BJ (cell line): Measurements from ENCODE around the gene ACSF3. TPM values are rescaled to one million over a fixed set of nuclear protein-coding genes. Genes with fewer than 3 reads are reported as not detected.

Experiments used
- CTCF ChIA-PET: fragments of 350-600 bp; formaldehyde crosslinking; extraction: SDS; loops from one replicate; lab custom pipeline; 2021; ENCODE audit warnings: antibody characterized with exemption, inconsistent platforms; lab: Yijun Ruan, JAX
- POLR2A ChIA-PET: fragments of 300-600 bp; sonication (Branson Sonifier 250); formaldehyde crosslinking; extraction: SDS; loops from one replicate; lab custom pipeline; 2021; ENCODE audit warnings: antibody characterized with exemption; lab: Charles Lee
- DNase-seq: peaks from one replicate; pipeline ENCODE4 v3.0.0-alpha.2; 2011; ENCODE audit warnings: low read depth
- H3K27me3 ChIP-seq: 2 replicates; pipeline ENCODE4 v1.6.0; 2011; ENCODE audit warnings: low read length; ENCODE audit not compliant: control insufficient read depth, insufficient read depth
- H3K36me3 ChIP-seq: 2 replicates; pipeline ENCODE4 v1.5.1; 2011; ENCODE audit warnings: low read length; ENCODE audit not compliant: control insufficient read depth, insufficient read depth
- H3K4me3 ChIP-seq: 2 replicates; pipeline ENCODE4 v1.5.1; 2011; ENCODE audit warnings: low read depth, mild to moderate bottlenecking, control low read depth, low read length
- polyA plus RNA-seq: library from polyadenylated mRNA; depleted of rRNA; stranded (reverse); fragments of >200 nt; gene quantifications from 2 replicates; pipeline ENCODE4 v1.2.3, GENCODE V29; 2011
- TF ChIP-seq, protein P1 (sequence below): IDR thresholded peaks from 2 replicates; pipeline ENCODE4 v1.5.1; 2011; ENCODE audit warnings: low read depth, mild to moderate bottlenecking, control low read depth, inconsistent platforms, low read length, moderate library complexity; ENCODE audit not compliant: insufficient read depth

ACSF3 gene
- polyA plus RNA-seq, 1 experiment, result 12.5 TPM

DNA sequence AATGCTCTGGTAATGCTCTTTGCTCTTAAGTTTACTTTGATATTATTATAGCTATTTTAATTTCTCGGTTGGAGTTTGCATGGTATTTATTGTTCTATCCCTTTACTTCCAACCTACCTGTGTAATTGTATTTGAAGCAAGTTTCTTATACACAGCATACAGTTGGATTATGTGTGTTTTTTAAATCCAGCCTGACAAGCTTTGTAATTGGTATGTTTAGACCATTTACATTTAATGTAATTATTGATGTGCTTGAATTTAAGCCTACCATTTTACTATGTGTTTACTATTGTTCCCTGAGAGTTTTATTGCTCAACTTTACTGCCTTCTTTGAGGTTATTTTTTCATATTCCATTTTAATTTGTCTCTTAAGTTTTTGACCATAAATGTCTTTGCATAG, 35.7 kb downstream of the ACSF3 start:
- Histone ChIP-seq H3K4me3 (no peak overlapping the region), H3K27me3 (no peaks in the 10 kb centered on the region), H3K36me3 (peaks cover 5% of the 10 kb centered on the region)
- no peak for DNase-seq
- TF ChIP-seq, protein P1, sequence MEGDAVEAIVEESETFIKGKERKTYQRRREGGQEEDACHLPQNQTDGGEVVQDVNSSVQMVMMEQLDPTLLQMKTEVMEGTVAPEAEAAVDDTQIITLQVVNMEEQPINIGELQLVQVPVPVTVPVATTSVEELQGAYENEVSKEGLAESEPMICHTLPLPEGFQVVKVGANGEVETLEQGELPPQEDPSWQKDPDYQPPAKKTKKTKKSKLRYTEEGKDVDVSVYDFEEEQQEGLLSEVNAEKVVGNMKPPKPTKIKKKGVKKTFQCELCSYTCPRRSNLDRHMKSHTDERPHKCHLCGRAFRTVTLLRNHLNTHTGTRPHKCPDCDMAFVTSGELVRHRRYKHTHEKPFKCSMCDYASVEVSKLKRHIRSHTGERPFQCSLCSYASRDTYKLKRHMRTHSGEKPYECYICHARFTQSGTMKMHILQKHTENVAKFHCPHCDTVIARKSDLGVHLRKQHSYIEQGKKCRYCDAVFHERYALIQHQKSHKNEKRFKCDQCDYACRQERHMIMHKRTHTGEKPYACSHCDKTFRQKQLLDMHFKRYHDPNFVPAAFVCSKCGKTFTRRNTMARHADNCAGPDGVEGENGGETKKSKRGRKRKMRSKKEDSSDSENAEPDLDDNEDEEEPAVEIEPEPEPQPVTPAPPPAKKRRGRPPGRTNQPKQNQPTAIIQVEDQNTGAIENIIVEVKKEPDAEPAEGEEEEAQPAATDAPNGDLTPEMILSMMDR, result no peak
- CTCF ChIA-PET, result no interaction called here
- POLR2A ChIA-PET, result no interaction called here

DNA sequence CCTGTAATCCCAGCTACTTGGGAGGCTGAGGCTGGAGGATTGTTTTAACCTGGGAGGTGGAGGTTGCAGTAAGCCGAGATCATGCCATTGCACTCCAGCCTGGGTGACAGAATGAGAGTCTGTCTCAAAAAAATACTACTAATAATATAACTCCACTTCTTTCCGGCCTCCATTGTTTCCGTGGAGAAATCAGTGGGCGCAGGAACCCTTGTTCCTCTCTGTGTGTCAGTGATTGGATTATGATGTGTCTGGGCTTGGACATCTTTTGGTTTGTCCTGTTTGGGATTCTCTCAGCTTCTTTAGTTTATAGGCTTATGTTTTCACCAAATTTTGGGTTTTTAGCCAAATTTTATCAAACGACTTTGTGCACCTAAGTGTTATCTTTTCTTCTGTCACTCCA, 36.8 kb downstream of the ACSF3 start:
- H3K27me3 ChIP-seq, result no peaks in the 10 kb centered on the region
- H3K4me3 ChIP-seq, result no peak overlapping the region
- DNase-seq, result no peak
- CTCF ChIA-PET, result no interaction called here
- TF ChIP-seq, protein P1, result no peak
- POLR2A ChIA-PET, result no interaction called here
- H3K36me3 ChIP-seq, result peaks cover 5% of the 10 kb centered on the region

DNA sequence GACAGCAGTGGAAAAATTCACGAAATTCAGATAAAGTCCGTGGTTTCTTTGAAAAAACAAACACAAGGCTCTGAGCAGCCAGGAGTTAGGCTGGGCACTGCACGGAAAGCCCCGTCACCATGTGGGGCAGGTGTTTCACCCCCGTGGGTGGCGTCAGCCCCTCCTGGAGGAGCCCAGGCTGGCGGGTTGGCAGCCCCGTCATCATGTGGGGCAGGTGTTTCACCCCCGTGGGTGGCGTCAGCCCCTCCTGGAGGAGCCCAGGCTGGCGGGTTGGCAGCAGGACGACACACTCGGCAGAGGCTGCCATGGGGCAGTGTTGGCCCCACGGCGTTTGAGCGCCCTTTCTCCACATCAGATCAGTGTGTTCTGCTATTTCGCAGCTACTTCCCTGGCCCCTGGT, 38.1 kb downstream of the ACSF3 start:
- TF ChIP-seq, protein P1, result no peak
- Histone ChIP-seq H3K36me3 (peaks cover 5% of the 10 kb centered on the region), H3K4me3 (no peak overlapping the region), H3K27me3 (no peaks in the 10 kb centered on the region)
- no peak for DNase-seq
- ChIA-PET CTCF (no interaction called here), POLR2A (no interaction called here)

DNA sequence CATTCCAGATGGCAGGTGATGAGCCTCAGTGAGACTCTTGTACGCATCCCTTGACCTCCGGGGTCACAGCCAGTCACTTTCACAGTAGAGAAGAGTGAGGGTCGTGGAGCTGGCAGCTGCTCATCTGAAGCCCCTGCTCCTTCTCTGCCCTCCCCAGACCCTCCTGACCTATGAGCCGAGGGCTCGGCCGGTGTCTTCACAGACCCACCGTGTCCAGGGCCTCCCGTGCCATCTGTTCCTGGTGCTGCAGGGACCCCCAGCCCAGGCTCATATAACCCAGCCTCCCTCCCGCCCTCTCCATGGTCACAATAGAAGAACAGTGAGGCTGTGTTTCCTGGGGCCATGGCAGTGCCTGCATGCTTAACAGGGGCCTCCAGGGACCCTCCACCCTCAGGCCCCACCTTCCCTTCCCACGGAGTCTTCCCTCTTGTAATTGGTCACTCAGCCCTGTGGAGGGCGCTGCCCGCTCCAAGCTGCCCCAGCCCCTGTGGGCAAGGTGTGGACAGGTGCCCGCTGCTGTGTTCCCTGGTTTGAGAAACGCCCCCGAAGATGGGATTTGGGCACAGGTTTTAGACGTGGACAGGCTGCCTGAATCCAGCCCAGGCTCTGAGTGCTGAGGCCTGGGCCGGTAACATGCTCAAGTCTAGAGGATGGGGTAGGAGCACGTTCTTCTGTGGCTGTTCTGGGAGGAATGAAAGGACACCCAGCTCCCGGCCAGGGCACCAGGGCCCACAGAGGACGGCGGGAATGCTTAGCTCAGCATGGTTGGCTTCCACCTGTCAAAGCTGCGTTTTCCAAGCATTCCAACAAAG, 38.7 kb downstream of the ACSF3 start:
- TF ChIP-seq, protein P1, result 0 out of 2 replicates have a peak, but pooled peaks have one; percentile 3
- Histone ChIP-seq H3K27me3 (no peaks in the 10 kb centered on the region), H3K36me3 (peaks cover 5% of the 10 kb centered on the region), H3K4me3 (no peak overlapping the region)
- ChIA-PET POLR2A (no interaction called here), CTCF (no interaction called here)
- no peak for DNase-seq

DNA sequence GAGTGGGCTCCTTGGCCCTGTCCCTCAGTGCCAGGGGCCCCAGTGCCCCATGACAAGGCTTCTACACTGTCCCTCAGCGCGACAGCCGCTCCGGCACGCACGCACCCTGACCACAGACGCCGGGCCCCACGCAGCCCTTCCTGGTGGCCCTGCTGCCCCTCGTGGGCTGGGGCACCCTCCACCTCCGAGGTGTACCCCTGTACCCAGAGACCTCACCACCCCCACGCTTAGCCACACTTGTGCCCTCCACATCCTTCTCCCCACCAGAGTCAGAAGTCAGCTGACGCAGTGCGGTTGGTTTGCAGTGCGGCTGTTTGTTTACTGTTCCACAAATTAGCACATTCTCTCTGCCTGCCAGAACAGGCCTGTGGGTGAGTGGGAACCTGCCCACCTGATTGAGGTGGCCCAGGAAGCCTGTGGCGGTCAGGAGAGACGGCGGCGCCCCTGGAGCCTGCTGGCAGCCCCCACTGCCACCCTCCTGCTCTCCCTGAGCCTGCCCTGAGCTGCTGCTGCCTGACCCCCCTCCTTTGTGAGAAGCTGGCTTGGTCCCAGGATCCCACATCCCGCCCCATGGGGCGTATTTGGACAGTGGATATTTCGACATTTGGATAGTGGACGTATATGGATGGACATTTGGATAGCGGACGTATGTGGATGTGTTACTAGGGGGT, 39.9 kb downstream of the ACSF3 start:
- no peak for DNase-seq
- ChIA-PET CTCF (interaction anchor here (1.3 kb wide), 1 partner anchor 9 kb away, joined by 3 read pairs; no protein-coding TSS in a partner anchor), POLR2A (no interaction called here)
- Histone ChIP-seq H3K36me3 (peaks cover 5% of the 10 kb centered on the region), H3K4me3 (no peak overlapping the region), H3K27me3 (no peaks in the 10 kb centered on the region)
- TF ChIP-seq, protein P1, result no peak
